ENCODE measurements around the gene DPYSL4.
"Not testable (repeated sequence)": the region's sequence is repeated elsewhere in the genome, so short reads cannot be mapped to it uniquely, and the experiment has no call there.

Gene DPYSL4

GRCh38 chr10:132160834-132161622 is 25.7 kb upstream of the DPYSL4 start:
- H3K9me3 ChIP-seq; H3K4me3 ChIP-seq; H3K27ac ChIP-seq; intact Hi-C loops (cut with DNase I; ENCODE audit: low total_unique reads); DNase-seq; H3K36me3 ChIP-seq: not testable (repeated sequence)
- peaks cover 0 to 19% (median 10%) of the 10 kb centered on the region in 4 donors for H3K4me1 ChIP-seq
- H3K27me3 ChIP-seq, result peaks cover 0 to 18% of the 10 kb centered on the region in 2 donors

GRCh38 chr10:132162021-132162531 is 24.7 kb upstream of the DPYSL4 start:
- H3K36me3 ChIP-seq, result no peaks in the 10 kb centered on the region
- no peak for TF ChIP-seq CTCF (IDR thresholded peaks at IDR 0.05)
- H3K27me3 ChIP-seq, result peaks cover 0 to 21% of the 10 kb centered on the region in 2 donors
- peaks cover 0 to 19% (median 10%) of the 10 kb centered on the region in 4 donors for H3K4me1 ChIP-seq
- H3K27ac ChIP-seq, result no peak overlapping the region
- intact Hi-C loops (cut with DNase I; ENCODE audit: low total_unique reads), result no loop called here
- no peaks in the 10 kb centered on the region for H3K9me3 ChIP-seq
- H3K4me3 ChIP-seq, result no peak overlapping the region
- no peak for DNase-seq

GRCh38 chr10:132162590-132163277 is 24.0 kb upstream of the DPYSL4 start:
- no peak overlapping the region for H3K27ac ChIP-seq
- no peak for DNase-seq
- peaks cover 0 to 23% of the 10 kb centered on the region in 2 donors for H3K27me3 ChIP-seq
- no peaks in the 10 kb centered on the region for H3K9me3 ChIP-seq
- no peak overlapping the region for H3K4me3 ChIP-seq
- no peaks in the 10 kb centered on the region for H3K36me3 ChIP-seq
- no peak for TF ChIP-seq CTCF (IDR thresholded peaks at IDR 0.05)
- intact Hi-C loops (cut with DNase I; ENCODE audit: low total_unique reads), result no loop called here
- H3K4me1 ChIP-seq, result peaks cover 0 to 19% (median 10%) of the 10 kb centered on the region in 4 donors

GRCh38 chr10:132163278-132163765 is 23.4 kb upstream of the DPYSL4 start:
- Histone ChIP-seq H3K4me1 (peaks cover 0 to 19% (median 10%) of the 10 kb centered on the region in 4 donors), H3K27me3 (peaks cover 0 to 23% of the 10 kb centered on the region in 2 donors), H3K9me3 (no peaks in the 10 kb centered on the region), H3K4me3 (no peak overlapping the region), H3K27ac (no peak overlapping the region), H3K36me3 (peaks cover 0 to 4% (median 0%) of the 10 kb centered on the region in 3 donors)
- DNase-seq, result no peak
- no peak for TF ChIP-seq CTCF (IDR thresholded peaks at IDR 0.05)
- intact Hi-C loops (cut with DNase I; ENCODE audit: low total_unique reads), result no loop called here

- DNase-seq, result no peak
- TF ChIP-seq CTCF (IDR thresholded peaks at IDR 0.05), result no peak
- H3K4me3 ChIP-seq, result no peak overlapping the region
- peaks cover 0 to 27% of the 10 kb centered on the region in 2 donors for H3K27me3 ChIP-seq
- peaks cover 0 to 10% (median 0%) of the 10 kb centered on the region in 3 donors for H3K36me3 ChIP-seq
- H3K9me3 ChIP-seq, result no peaks in the 10 kb centered on the region
- intact Hi-C loops (cut with DNase I; ENCODE audit: low total_unique reads), result no loop called here
- H3K27ac ChIP-seq, result no peak overlapping the region
- peaks cover 0 to 19% (median 10%) of the 10 kb centered on the region in 4 donors for H3K4me1 ChIP-seq
Observed at GRCh38 chr10:132163826-132164515, 22.8 kb upstream of the DPYSL4 start.
